ENCODE results near the gene DIPK1B. TPM values are rescaled to one million over a fixed set of nuclear protein-coding genes. Genes with fewer than 3 reads are reported as not detected.
A peak's percentile ranks its signal among the peaks of the same experiment; 100 is the strongest.

Gene DIPK1B
- total RNA-seq, 2 donors from 2014 or later, result 2.0 to 25.7 TPM

DNA sequence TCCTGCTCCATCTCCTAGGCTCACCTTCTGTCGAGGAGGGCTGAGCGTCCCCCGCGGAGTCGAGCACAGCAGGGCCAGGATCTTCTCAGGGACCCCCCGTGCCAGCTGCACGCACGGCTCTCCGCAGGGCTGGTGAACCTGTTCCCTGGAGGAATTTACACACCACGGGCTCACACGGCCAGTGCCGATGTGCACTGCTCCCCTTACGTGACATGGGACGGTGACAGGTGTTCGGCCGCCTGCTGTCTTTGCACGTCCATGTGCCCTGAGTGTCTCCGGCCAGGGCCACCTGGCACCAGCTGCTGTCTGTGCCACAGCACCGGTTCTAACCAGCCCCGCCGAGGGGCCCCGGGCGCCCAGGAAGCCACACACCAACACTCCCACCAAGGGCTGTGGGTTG lies 16.4 kb upstream of the DIPK1B start:
- intact Hi-C loops (cut with DNase I), result no loop called here
- ATAC-seq, result peak; percentile 11
- Histone ChIP-seq H3K27me3 (no peaks in the 10 kb centered on the region), H3K4me1 (peaks cover 80% of the 10 kb centered on the region), H3K36me3 (replicated peaks in 1 of 2; ENCODE audit: insufficient read depth in 1 of 2, low read depth in 2 of 2) (no peaks in the 10 kb centered on the region), H3K4me3 (no peak overlapping the region), H3K9me3 (no peaks in the 10 kb centered on the region), H3K27ac (peak overlapping the region; percentile 92 to 97 (median 94))
- peak; percentile 71 to 84 (median 78) for DNase-seq
- 25 to 35% methylated on average over 8 to 20 of the region's 23 CpGs for WGBS, 2 donors
- no peak for TF ChIP-seq POLR2A (IDR thresholded peaks at IDR 0.05)
- TF ChIP-seq, protein P1, sequence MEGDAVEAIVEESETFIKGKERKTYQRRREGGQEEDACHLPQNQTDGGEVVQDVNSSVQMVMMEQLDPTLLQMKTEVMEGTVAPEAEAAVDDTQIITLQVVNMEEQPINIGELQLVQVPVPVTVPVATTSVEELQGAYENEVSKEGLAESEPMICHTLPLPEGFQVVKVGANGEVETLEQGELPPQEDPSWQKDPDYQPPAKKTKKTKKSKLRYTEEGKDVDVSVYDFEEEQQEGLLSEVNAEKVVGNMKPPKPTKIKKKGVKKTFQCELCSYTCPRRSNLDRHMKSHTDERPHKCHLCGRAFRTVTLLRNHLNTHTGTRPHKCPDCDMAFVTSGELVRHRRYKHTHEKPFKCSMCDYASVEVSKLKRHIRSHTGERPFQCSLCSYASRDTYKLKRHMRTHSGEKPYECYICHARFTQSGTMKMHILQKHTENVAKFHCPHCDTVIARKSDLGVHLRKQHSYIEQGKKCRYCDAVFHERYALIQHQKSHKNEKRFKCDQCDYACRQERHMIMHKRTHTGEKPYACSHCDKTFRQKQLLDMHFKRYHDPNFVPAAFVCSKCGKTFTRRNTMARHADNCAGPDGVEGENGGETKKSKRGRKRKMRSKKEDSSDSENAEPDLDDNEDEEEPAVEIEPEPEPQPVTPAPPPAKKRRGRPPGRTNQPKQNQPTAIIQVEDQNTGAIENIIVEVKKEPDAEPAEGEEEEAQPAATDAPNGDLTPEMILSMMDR (IDR thresholded peaks at IDR 0.05), result no peak

DNA sequence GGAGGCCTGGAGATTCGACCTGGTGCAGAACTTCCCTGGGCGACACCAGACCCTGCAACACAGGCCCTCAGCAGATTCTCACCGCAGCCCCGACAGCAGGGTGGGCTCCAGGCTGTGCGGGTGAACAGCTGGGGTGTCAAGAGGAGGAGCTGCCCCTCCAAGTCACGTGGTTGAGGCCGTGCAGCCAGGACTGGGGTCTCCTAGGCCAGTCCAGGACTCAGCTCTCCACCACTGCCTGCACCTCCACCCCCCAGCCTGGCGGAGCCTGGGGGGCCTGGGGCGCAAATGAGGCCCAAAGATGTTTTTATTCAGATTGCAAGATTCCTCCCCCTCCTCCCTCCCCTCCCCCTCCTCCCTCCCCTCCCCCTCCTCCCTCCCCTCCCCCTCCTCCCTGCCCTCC lies 15.9 kb upstream of the DIPK1B start:
- Histone ChIP-seq H3K36me3 (replicated peaks in 1 of 2; ENCODE audit: insufficient read depth in 1 of 2, low read depth in 2 of 2) (no peaks in the 10 kb centered on the region), H3K4me1 (peaks cover 74% of the 10 kb centered on the region), H3K27ac (peak overlapping the region; percentile 92 to 97 (median 94)), H3K4me3 (no peak overlapping the region), H3K9me3 (no peaks in the 10 kb centered on the region), H3K27me3 (no peaks in the 10 kb centered on the region)
- WGBS, 2 donors, result 74 to 82% methylated on average over 4 to 9 of the region's 9 CpGs
- no peak for ATAC-seq
- DNase-seq, result peak in 2 of 4 donors; percentile 12 to 24
- TF ChIP-seq, protein P1 (IDR thresholded peaks at IDR 0.05), result no peak
- TF ChIP-seq POLR2A (IDR thresholded peaks at IDR 0.05), result no peak
- intact Hi-C loops (cut with DNase I), result no loop called here

DNA sequence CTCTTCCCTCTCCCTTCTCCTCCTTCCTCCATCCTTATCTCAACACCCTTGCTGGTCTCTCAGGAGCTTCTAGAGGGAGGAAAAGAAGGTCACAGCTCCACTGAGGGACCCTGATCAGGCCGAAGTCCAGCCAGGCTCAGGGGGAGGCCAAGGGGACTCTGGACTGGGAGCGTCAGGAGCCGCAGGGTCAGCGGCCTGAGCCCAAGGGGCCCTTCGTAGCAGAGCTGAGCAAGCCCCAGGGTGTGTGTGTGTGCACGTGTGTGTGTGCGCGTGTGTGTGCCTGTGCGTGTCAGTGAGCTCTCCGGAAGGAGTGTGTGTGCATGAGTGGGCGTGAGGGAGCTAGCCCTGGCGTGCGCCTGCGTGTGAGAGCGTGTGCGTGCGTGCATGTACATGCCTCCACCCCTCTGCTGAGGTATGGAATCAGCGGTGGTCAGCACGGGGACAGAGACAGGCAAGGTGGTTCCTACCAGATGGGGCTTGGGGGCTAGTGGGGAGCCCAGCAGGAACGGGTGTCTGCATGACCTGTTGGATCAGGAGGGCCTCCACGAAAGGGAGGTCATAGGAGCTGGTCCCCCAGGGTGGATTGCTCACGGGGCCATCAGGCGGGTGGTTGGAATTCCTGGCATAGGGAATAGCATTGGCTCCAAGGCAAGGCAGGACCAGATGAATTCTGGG lies 15.1 kb upstream of the DIPK1B start:
- H3K27ac ChIP-seq, result peak overlapping the region; percentile 67 to 87 (median 79)
- 32 to 51% methylated on average over 16 to 23 of the region's 23 CpGs for WGBS, 2 donors
- H3K36me3 ChIP-seq (replicated peaks in 1 of 2; ENCODE audit: insufficient read depth in 1 of 2, low read depth in 2 of 2), result no peaks in the 10 kb centered on the region
- H3K27me3 ChIP-seq, result no peaks in the 10 kb centered on the region
- TF ChIP-seq, protein P1 (IDR thresholded peaks at IDR 0.05), result no peak
- TF ChIP-seq POLR2A (IDR thresholded peaks at IDR 0.05), result no peak
- intact Hi-C loops (cut with DNase I), result no loop called here
- H3K4me1 ChIP-seq, result peaks cover 67% of the 10 kb centered on the region
- DNase-seq (peak in 3 of 4 donors; percentile 34 to 43 (median 37)), ATAC-seq (no peak)
- no peak overlapping the region for H3K4me3 ChIP-seq
- H3K9me3 ChIP-seq, result no peaks in the 10 kb centered on the region

DNA sequence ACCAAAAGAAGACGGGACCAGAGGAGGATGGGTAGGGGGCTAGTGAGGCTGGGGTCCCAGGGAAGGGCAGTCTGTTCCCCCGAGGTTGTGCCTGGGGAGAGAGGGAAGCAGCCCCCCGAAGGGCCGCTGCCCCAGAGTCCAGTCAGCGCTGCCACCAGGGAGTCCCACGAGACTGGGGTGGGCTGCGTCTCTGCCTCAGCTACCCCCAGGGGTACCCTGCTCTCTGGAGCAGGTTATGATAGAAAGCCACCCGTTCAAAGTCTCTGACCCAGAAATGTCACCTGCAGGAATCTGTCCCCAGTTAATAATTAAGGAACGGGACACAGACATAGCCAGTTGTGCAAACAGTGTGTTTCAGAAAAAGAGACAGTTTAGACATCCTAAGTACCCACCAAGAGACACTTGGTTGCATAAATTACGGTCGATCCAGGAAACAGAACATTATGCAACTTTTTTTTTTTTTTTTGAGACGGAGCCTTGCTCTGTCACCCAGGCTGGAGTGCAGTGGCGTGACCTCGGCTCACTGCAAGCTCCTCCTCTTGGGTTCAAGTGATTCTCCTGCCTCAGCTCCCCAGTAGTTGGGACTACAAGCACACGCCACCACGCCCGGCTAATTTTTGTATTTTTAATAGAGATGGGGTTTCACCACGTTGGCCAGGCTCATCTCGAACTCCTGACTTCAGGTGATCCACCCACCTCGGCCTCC lies 14.4 kb upstream of the DIPK1B start:
- H3K9me3 ChIP-seq, result no peaks in the 10 kb centered on the region
- H3K4me1 ChIP-seq, result peaks cover 61% of the 10 kb centered on the region
- intact Hi-C loops (cut with DNase I), result no loop called here
- DNase-seq (peak; percentile 48 to 70 (median 68)), ATAC-seq (peak; percentile 6)
- TF ChIP-seq, protein P1 (IDR thresholded peaks at IDR 0.05), result peak in 1 of 7 experiments; percentile 10
- no peak for TF ChIP-seq POLR2A (IDR thresholded peaks at IDR 0.05)
- no peak overlapping the region for H3K4me3 ChIP-seq
- no peaks in the 10 kb centered on the region for H3K36me3 ChIP-seq (replicated peaks in 1 of 2; ENCODE audit: insufficient read depth in 1 of 2, low read depth in 2 of 2)
- peak overlapping the region; percentile 67 to 87 (median 79) for H3K27ac ChIP-seq
- no peaks in the 10 kb centered on the region for H3K27me3 ChIP-seq
- 18 to 20% methylated on average over 18 to 20 of the region's 20 CpGs for WGBS, 2 donors
